ENCODE results near the gene PDE11A. TPM values are rescaled to one million over a fixed set of nuclear protein-coding genes. Genes with fewer than 3 reads are reported as not detected.

Gene PDE11A
- total RNA-seq, 4 donors from 2014 or later = 0.82 to 16.2 (median 4.3) TPM

- intact Hi-C loops (cut with DNase I; ENCODE audit: low total_unique reads) = no loop called here
- in situ Hi-C loops (cut with MboI; ENCODE audit: low sequenced_read_pairs in 4 of 4) = no loop called here
- no peak for TF ChIP-seq CTCF (IDR thresholded peaks at IDR 0.05 in 4 of 5, conservative IDR thresholded peaks at IDR 0.05 in 1 of 5)
- TF ChIP-seq POLR2A (IDR thresholded peaks at IDR 0.05) = no peak
- no peaks in the 10 kb centered on the region for H3K9me3 ChIP-seq
- no peaks in the 10 kb centered on the region for H3K27me3 ChIP-seq
- H3K4me1 ChIP-seq = peaks cover 0 to 16% of the 10 kb centered on the region in 2 donors
- ATAC-seq (no peak), DNase-seq (no peak)
- H3K27ac ChIP-seq = no peak overlapping the region
- H3K36me3 ChIP-seq = no peaks in the 10 kb centered on the region
- no peak overlapping the region for H3K4me3 ChIP-seq
These were observed 390.6 kb downstream of the PDE11A start for GRCh38 chr2:177682006-177682405.

GRCh38 chr2:177680866-177681712 is 391.5 kb downstream of the PDE11A start:
- Histone ChIP-seq H3K4me1 (peaks cover 0 to 16% of the 10 kb centered on the region in 2 donors), H3K27me3 (no peaks in the 10 kb centered on the region), H3K4me3 (no peak overlapping the region), H3K36me3 (no peaks in the 10 kb centered on the region), H3K9me3 (no peaks in the 10 kb centered on the region), H3K27ac (no peak overlapping the region)
- intact Hi-C loops (cut with DNase I; ENCODE audit: low total_unique reads) = no loop called here
- no peak for TF ChIP-seq CTCF (IDR thresholded peaks at IDR 0.05 in 4 of 5, conservative IDR thresholded peaks at IDR 0.05 in 1 of 5)
- ATAC-seq = no peak
- in situ Hi-C loops (cut with MboI; ENCODE audit: low sequenced_read_pairs in 4 of 4) = no loop called here
- DNase-seq = no peak

- DNase-seq (no peak), ATAC-seq (peak; percentile 27 to 56)
- no peaks in the 10 kb centered on the region for H3K9me3 ChIP-seq
- no peak overlapping the region for H3K4me3 ChIP-seq
- H3K27me3 ChIP-seq = no peaks in the 10 kb centered on the region
- TF ChIP-seq POLR2A (IDR thresholded peaks at IDR 0.05) = no peak
- no peak for TF ChIP-seq CTCF (IDR thresholded peaks at IDR 0.05 in 4 of 5, conservative IDR thresholded peaks at IDR 0.05 in 1 of 5)
- in situ Hi-C loops (cut with MboI; ENCODE audit: low sequenced_read_pairs in 4 of 4) = no loop called here
- H3K27ac ChIP-seq = peak overlapping the region in 1 of 4 donors; percentile 42
- intact Hi-C loops (cut with DNase I; ENCODE audit: low total_unique reads) = no loop called here
- peaks cover 0 to 16% of the 10 kb centered on the region in 2 donors for H3K4me1 ChIP-seq
- H3K36me3 ChIP-seq = no peaks in the 10 kb centered on the region
These were observed 392.7 kb downstream of the PDE11A start for GRCh38 chr2:177679611-177680605.

GRCh38 chr2:177678939-177679338 is 393.6 kb downstream of the PDE11A start:
- Histone ChIP-seq H3K27me3 (no peaks in the 10 kb centered on the region), H3K4me1 (peaks cover 0 to 16% of the 10 kb centered on the region in 2 donors), H3K9me3 (no peaks in the 10 kb centered on the region), H3K36me3 (no peaks in the 10 kb centered on the region), H3K27ac (peak overlapping the region in 1 of 4 donors; percentile 9), H3K4me3 (no peak overlapping the region)
- DNase-seq (no peak), ATAC-seq (no peak)
- intact Hi-C loops (cut with DNase I; ENCODE audit: low total_unique reads) (no loop called here), in situ Hi-C loops (cut with MboI; ENCODE audit: low sequenced_read_pairs in 4 of 4) (no loop called here)
- TF ChIP-seq CTCF (IDR thresholded peaks at IDR 0.05 in 4 of 5, conservative IDR thresholded peaks at IDR 0.05 in 1 of 5) (no peak), POLR2A (IDR thresholded peaks at IDR 0.05) (no peak)
